Measurements from ENCODE around the gene CACUL1. TPM values are rescaled to one million over a fixed set of nuclear protein-coding genes. Genes with fewer than 3 reads are reported as not detected.

CACUL1 gene
- total and polyA plus RNA-seq, 4 donors, result 3.9 to 15.8 (median 13.1) TPM

DNA sequence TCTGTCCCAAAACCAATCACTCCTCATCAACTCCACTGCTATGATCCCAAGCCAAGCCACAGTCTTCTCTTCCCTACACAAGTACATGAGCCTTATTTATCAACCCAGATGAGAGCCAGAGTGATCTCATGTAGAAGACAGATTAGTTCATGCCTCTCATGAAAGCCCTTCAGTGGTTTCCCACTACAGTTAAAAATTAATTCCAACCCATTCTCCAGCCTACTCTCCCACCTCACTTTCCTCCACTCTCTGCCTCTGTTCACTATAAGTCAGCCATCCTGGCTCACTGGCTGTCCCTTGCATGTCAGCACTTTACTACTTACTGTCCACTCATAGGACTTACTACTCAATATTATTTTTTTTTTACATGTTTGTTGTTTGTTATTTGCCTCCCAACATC, 67.3 kb downstream of the CACUL1 start:
- Histone ChIP-seq H3K4me3 (ENCODE audit: low read depth in 1 of 3, low read length in 3 of 3) (no peak overlapping the region), H3K4me1 (ENCODE audit: control insufficient read depth in 4 of 4, insufficient read depth in 4 of 4, low read length in 3 of 4) (no peaks in the 10 kb centered on the region), H3K27ac (ENCODE audit: low read depth in 1 of 2, low read length in 2 of 2) (no peak overlapping the region), H3K27me3 (ENCODE audit: control insufficient read depth in 4 of 4, insufficient read depth in 4 of 4, low read length in 3 of 4) (no peaks in the 10 kb centered on the region), H3K36me3 (ENCODE audit: control insufficient read depth in 4 of 4, insufficient read depth in 3 of 4, low read depth in 1 of 4, low read length in 3 of 4) (peaks cover 3 to 28% (median 19%) of the 10 kb centered on the region in 4 donors), H3K9me3 (ENCODE audit: control insufficient read depth in 4 of 4, low read length in 3 of 4) (no peaks in the 10 kb centered on the region), H3K9ac (ENCODE audit: low read depth in 1 of 2, low read length in 2 of 2) (no peak overlapping the region)
- TF ChIP-seq NR2F2 (IDR thresholded peaks at IDR 0.05), result no peak
- TF ChIP-seq TAF1 (conservative IDR thresholded peaks at IDR 0.05), result no peak
- TF ChIP-seq SP1 (IDR thresholded peaks at IDR 0.05), result no peak
- no peak for TF ChIP-seq YY1 (IDR thresholded peaks at IDR 0.05)
- no peak for TF ChIP-seq JUND (IDR thresholded peaks at IDR 0.05)
- no peak for TF ChIP-seq EGR1 (IDR thresholded peaks at IDR 0.05; ENCODE audit: low read depth in 2 of 2)
- no peak for TF ChIP-seq FOXA1 (IDR thresholded peaks at IDR 0.05)
- no peak for TF ChIP-seq MAX (IDR thresholded peaks at IDR 0.05)
- TF ChIP-seq FOXA2 (IDR thresholded peaks at IDR 0.05), result no peak
- TF ChIP-seq, protein P1, sequence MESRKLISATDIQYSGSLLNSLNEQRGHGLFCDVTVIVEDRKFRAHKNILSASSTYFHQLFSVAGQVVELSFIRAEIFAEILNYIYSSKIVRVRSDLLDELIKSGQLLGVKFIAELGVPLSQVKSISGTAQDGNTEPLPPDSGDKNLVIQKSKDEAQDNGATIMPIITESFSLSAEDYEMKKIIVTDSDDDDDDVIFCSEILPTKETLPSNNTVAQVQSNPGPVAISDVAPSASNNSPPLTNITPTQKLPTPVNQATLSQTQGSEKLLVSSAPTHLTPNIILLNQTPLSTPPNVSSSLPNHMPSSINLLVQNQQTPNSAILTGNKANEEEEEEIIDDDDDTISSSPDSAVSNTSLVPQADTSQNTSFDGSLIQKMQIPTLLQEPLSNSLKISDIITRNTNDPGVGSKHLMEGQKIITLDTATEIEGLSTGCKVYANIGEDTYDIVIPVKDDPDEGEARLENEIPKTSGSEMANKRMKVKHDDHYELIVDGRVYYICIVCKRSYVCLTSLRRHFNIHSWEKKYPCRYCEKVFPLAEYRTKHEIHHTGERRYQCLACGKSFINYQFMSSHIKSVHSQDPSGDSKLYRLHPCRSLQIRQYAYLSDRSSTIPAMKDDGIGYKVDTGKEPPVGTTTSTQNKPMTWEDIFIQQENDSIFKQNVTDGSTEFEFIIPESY (IDR thresholded peaks at IDR 0.05), result no peak
- TF ChIP-seq, protein P2, sequence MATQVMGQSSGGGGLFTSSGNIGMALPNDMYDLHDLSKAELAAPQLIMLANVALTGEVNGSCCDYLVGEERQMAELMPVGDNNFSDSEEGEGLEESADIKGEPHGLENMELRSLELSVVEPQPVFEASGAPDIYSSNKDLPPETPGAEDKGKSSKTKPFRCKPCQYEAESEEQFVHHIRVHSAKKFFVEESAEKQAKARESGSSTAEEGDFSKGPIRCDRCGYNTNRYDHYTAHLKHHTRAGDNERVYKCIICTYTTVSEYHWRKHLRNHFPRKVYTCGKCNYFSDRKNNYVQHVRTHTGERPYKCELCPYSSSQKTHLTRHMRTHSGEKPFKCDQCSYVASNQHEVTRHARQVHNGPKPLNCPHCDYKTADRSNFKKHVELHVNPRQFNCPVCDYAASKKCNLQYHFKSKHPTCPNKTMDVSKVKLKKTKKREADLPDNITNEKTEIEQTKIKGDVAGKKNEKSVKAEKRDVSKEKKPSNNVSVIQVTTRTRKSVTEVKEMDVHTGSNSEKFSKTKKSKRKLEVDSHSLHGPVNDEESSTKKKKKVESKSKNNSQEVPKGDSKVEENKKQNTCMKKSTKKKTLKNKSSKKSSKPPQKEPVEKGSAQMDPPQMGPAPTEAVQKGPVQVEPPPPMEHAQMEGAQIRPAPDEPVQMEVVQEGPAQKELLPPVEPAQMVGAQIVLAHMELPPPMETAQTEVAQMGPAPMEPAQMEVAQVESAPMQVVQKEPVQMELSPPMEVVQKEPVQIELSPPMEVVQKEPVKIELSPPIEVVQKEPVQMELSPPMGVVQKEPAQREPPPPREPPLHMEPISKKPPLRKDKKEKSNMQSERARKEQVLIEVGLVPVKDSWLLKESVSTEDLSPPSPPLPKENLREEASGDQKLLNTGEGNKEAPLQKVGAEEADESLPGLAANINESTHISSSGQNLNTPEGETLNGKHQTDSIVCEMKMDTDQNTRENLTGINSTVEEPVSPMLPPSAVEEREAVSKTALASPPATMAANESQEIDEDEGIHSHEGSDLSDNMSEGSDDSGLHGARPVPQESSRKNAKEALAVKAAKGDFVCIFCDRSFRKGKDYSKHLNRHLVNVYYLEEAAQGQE (IDR thresholded peaks at IDR 0.05), result no peak
- TF ChIP-seq HNF4A (conservative IDR thresholded peaks at IDR 0.05), result no peak
- no peak for TF ChIP-seq RXRA (IDR thresholded peaks at IDR 0.05)
- no peak for DNase-seq (ENCODE audit: low spot score)

DNA sequence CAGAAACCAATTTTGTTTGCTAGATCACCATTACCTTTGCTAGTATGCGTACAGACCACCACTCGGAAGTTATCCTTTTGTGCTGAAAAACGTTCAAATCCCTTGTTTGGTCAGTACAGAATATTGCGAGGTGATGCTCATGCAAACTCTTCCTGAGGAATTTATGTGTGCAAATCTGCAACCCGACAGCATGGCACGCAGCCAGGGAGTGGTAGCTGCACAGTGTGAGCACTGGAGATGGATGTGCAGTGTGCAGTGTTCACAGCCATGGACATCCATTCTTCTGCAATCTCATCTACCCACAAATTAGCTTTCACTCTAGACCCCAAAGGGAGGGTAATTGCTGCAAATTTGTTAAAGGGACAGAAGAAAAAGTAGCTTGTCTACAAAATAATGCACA, 72.2 kb downstream of the CACUL1 start:
- H3K36me3 ChIP-seq (ENCODE audit: control insufficient read depth in 4 of 4, insufficient read depth in 3 of 4, low read depth in 1 of 4, low read length in 3 of 4), result peaks cover 4 to 31% (median 18%) of the 10 kb centered on the region in 4 donors
- H3K9ac ChIP-seq (ENCODE audit: low read depth in 1 of 2, low read length in 2 of 2), result no peak overlapping the region

More for the DNA sequence above, 72.2 kb downstream of the CACUL1 start:
- 96% methylated on average over 6 of the region's 6 CpGs for WGBS
- no peak for TF ChIP-seq HNF4G (IDR thresholded peaks at IDR 0.05)
- TF ChIP-seq EGR1 (IDR thresholded peaks at IDR 0.05; ENCODE audit: low read depth in 2 of 2), result no peak
- TF ChIP-seq CTCF (IDR thresholded peaks at IDR 0.05; ENCODE audit: low read depth, low read length, missing input control), result no peak
- TF ChIP-seq GABPA (IDR thresholded peaks at IDR 0.05 in 1 of 2, conservative IDR thresholded peaks at IDR 0.05 in 1 of 2), result no peak
- TF ChIP-seq HNF4A (conservative IDR thresholded peaks at IDR 0.05), result no peak
- TF ChIP-seq, protein P3, sequence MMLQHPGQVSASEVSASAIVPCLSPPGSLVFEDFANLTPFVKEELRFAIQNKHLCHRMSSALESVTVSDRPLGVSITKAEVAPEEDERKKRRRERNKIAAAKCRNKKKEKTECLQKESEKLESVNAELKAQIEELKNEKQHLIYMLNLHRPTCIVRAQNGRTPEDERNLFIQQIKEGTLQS (IDR thresholded peaks at IDR 0.05), result no peak
- no peak for TF ChIP-seq SP1 (IDR thresholded peaks at IDR 0.05)
- TF ChIP-seq FOXA1 (IDR thresholded peaks at IDR 0.05), result no peak
- TF ChIP-seq YY1 (IDR thresholded peaks at IDR 0.05), result no peak
- no peak for TF ChIP-seq RAD21 (IDR thresholded peaks at IDR 0.05)
- TF ChIP-seq MAX (IDR thresholded peaks at IDR 0.05), result no peak
- Histone ChIP-seq H3K27ac (ENCODE audit: low read depth in 1 of 2, low read length in 2 of 2) (no peak overlapping the region), H3K4me3 (ENCODE audit: low read depth in 1 of 3, low read length in 3 of 3) (no peak overlapping the region), H3K4me1 (ENCODE audit: control insufficient read depth in 4 of 4, insufficient read depth in 4 of 4, low read length in 3 of 4) (no peaks in the 10 kb centered on the region), H3K27me3 (ENCODE audit: control insufficient read depth in 4 of 4, insufficient read depth in 4 of 4, low read length in 3 of 4) (no peaks in the 10 kb centered on the region), H3K9me3 (ENCODE audit: control insufficient read depth in 4 of 4, low read length in 3 of 4) (no peaks in the 10 kb centered on the region)
- no peak for DNase-seq (ENCODE audit: low spot score)

Data from liver (tissue), 9 donors.